ENCODE measurements around the gene VEZT. TPM values are rescaled to one million over a fixed set of nuclear protein-coding genes. Genes with fewer than 3 reads are reported as not detected.

VEZT gene
- total and polyA plus RNA-seq, 7 donors, result 19.9 to 114 (median 82.8) TPM

DNA sequence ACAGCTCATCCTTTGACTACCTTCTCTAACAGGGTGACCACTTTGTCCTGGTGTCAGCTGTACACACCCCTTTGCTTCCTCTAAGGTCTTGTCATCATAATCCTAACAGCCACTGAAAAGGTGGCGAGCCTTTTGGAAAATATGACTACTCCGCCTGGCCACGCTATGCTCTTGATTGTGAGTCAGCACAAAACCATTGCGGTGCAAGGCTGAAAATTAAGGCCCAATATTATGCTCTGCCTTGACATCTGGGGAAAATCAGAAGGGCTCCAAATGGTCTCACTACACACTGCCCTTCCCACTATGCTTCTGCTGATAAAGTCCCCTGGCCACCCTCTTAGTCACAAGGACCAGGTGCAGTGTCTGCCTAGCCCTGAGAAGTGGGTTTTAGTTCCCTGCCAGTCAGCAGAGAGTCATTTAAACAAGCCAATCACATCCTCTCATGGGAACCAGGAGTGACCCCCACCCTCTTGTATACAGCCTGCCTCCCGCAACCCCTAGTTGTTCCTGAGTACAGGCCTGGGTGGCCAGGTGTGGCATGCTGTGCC lies 34.7 kb upstream of the VEZT start:
- 70 to 75% methylated on average over 5 of the region's 5 CpGs for WGBS, 2 donors
- Histone ChIP-seq H3K27ac (peak overlapping the region in 3 of 4 donors; percentile 56 to 66 (median 56)), H3K27me3 (no peaks in the 10 kb centered on the region), H3K36me3 (no peaks in the 10 kb centered on the region), H3K4me3 (no peak overlapping the region), H3K4me1 (peaks cover 0 to 12% (median 10%) of the 10 kb centered on the region in 4 donors), H3K9me3 (no peaks in the 10 kb centered on the region)
- TF ChIP-seq, protein P1, sequence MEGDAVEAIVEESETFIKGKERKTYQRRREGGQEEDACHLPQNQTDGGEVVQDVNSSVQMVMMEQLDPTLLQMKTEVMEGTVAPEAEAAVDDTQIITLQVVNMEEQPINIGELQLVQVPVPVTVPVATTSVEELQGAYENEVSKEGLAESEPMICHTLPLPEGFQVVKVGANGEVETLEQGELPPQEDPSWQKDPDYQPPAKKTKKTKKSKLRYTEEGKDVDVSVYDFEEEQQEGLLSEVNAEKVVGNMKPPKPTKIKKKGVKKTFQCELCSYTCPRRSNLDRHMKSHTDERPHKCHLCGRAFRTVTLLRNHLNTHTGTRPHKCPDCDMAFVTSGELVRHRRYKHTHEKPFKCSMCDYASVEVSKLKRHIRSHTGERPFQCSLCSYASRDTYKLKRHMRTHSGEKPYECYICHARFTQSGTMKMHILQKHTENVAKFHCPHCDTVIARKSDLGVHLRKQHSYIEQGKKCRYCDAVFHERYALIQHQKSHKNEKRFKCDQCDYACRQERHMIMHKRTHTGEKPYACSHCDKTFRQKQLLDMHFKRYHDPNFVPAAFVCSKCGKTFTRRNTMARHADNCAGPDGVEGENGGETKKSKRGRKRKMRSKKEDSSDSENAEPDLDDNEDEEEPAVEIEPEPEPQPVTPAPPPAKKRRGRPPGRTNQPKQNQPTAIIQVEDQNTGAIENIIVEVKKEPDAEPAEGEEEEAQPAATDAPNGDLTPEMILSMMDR (IDR thresholded peaks at IDR 0.05), result no peak
- TF ChIP-seq POLR2A (IDR thresholded peaks at IDR 0.05) (no peak), EP300 (IDR thresholded peaks at IDR 0.05) (no peak), POLR2AphosphoS5 (IDR thresholded peaks at IDR 0.05) (peak in 2 of 4 donors; percentile 17 to 20)
- intact Hi-C loops (cut with DNase I), result no loop called here
- no peak for DNase-seq

- no peak overlapping the region for H3K4me3 ChIP-seq
- H3K27ac ChIP-seq, result no peak overlapping the region
- peaks cover 0 to 12% (median 10%) of the 10 kb centered on the region in 4 donors for H3K4me1 ChIP-seq
- no peaks in the 10 kb centered on the region for H3K36me3 ChIP-seq
- no peak for TF ChIP-seq POLR2A (IDR thresholded peaks at IDR 0.05)
- no peak for TF ChIP-seq EP300 (IDR thresholded peaks at IDR 0.05)
- TF ChIP-seq, protein P1 (IDR thresholded peaks at IDR 0.05), result no peak
- TF ChIP-seq POLR2AphosphoS5 (IDR thresholded peaks at IDR 0.05), result no peak
- no peaks in the 10 kb centered on the region for H3K27me3 ChIP-seq
- no peak for DNase-seq
- no peaks in the 10 kb centered on the region for H3K9me3 ChIP-seq
- intact Hi-C loops (cut with DNase I), result no loop called here
Observed at GRCh38 chr12:95184121-95184520, 33.5 kb upstream of the VEZT start.

DNA sequence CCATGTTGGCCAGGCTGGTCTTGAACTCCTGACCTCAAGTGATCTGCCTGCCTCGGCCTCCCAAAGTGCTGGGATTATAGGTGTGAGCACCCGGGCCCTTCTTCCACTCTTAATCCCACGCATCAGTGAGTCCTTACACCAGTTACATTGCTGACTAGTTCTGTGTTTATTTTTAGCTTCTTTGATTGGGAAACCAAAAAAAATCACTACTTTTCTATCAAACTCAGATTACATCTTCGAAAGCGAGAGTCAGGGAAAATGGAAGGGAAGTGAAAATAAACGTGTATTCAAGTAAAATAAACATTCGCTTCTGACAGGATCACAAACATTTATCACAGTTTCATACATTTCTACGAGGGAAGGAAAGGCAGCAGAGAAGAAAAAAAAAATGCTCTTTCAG lies 32.5 kb upstream of the VEZT start:
- no peak overlapping the region for H3K27ac ChIP-seq
- no peaks in the 10 kb centered on the region for H3K27me3 ChIP-seq
- H3K36me3 ChIP-seq, result no peaks in the 10 kb centered on the region
- H3K9me3 ChIP-seq, result no peaks in the 10 kb centered on the region
- 87 to 89% methylated on average over 8 of the region's 8 CpGs for WGBS, 2 donors
- TF ChIP-seq, protein P1 (IDR thresholded peaks at IDR 0.05), result no peak
- TF ChIP-seq POLR2AphosphoS5 (IDR thresholded peaks at IDR 0.05) (no peak), POLR2A (IDR thresholded peaks at IDR 0.05) (no peak), EP300 (IDR thresholded peaks at IDR 0.05) (no peak)
- DNase-seq, result no peak
- no peak overlapping the region for H3K4me3 ChIP-seq
- peaks cover 0 to 12% (median 10%) of the 10 kb centered on the region in 4 donors for H3K4me1 ChIP-seq
- intact Hi-C loops (cut with DNase I), result no loop called here

DNA sequence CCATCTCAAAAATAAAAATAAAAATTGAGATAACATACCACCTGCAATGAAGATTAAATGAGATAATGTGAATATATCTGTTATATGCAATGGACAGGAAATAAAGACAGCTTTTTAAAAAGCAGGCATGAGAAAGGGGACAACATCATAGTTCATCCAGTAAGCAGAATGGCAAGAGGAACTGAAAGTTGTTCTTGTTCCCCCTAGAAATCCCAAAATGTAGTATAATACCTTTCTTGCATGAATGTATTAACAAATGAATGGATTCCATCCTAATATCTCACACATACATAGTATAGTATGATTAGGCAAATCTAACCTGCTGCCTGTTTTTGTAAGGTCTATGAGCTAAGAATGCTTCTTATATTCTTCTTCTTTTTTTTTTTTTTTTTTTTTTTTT lies 31.8 kb upstream of the VEZT start:
- Histone ChIP-seq H3K36me3 (no peaks in the 10 kb centered on the region), H3K27me3 (no peaks in the 10 kb centered on the region), H3K27ac (no peak overlapping the region), H3K4me3 (no peak overlapping the region), H3K9me3 (no peaks in the 10 kb centered on the region), H3K4me1 (peaks cover 0 to 10% (median 8%) of the 10 kb centered on the region in 4 donors)
- no peak for TF ChIP-seq POLR2A (IDR thresholded peaks at IDR 0.05)
- TF ChIP-seq, protein P1 (IDR thresholded peaks at IDR 0.05), result no peak
- TF ChIP-seq EP300 (IDR thresholded peaks at IDR 0.05), result no peak
- no peak for TF ChIP-seq POLR2AphosphoS5 (IDR thresholded peaks at IDR 0.05)
- intact Hi-C loops (cut with DNase I), result no loop called here
- no peak for DNase-seq

- WGBS, 2 donors, result 25 to 68% methylated on average over 5 of the region's 5 CpGs
- no peaks in the 10 kb centered on the region for H3K27me3 ChIP-seq
- H3K27ac ChIP-seq, result no peak overlapping the region
- intact Hi-C loops (cut with DNase I), result no loop called here
- H3K4me1 ChIP-seq, result peaks cover 0 to 4% (median 2%) of the 10 kb centered on the region in 4 donors
- H3K4me3 ChIP-seq, result no peak overlapping the region
- no peaks in the 10 kb centered on the region for H3K9me3 ChIP-seq
- DNase-seq, result no peak
- H3K36me3 ChIP-seq, result no peaks in the 10 kb centered on the region
- TF ChIP-seq POLR2AphosphoS5 (IDR thresholded peaks at IDR 0.05), result no peak
- no peak for TF ChIP-seq POLR2A (IDR thresholded peaks at IDR 0.05)
- TF ChIP-seq EP300 (IDR thresholded peaks at IDR 0.05), result no peak
- TF ChIP-seq, protein P1 (IDR thresholded peaks at IDR 0.05), result no peak
Observed at GRCh38 chr12:95187865-95188415, 29.7 kb upstream of the VEZT start.
